ENCODE data around the gene TARS1.
A peak's percentile ranks its signal among the peaks of the same experiment; 100 is the strongest.

The TARS1 gene

GRCh38 chr5:33448118-33448517 is 7.4 kb downstream of the TARS1 start:
- TF ChIP-seq, protein P1, sequence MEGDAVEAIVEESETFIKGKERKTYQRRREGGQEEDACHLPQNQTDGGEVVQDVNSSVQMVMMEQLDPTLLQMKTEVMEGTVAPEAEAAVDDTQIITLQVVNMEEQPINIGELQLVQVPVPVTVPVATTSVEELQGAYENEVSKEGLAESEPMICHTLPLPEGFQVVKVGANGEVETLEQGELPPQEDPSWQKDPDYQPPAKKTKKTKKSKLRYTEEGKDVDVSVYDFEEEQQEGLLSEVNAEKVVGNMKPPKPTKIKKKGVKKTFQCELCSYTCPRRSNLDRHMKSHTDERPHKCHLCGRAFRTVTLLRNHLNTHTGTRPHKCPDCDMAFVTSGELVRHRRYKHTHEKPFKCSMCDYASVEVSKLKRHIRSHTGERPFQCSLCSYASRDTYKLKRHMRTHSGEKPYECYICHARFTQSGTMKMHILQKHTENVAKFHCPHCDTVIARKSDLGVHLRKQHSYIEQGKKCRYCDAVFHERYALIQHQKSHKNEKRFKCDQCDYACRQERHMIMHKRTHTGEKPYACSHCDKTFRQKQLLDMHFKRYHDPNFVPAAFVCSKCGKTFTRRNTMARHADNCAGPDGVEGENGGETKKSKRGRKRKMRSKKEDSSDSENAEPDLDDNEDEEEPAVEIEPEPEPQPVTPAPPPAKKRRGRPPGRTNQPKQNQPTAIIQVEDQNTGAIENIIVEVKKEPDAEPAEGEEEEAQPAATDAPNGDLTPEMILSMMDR (IDR thresholded peaks at IDR 0.05; ENCODE audit: low read depth, low read length) = no peak
- no peak overlapping the region for H3K4me3 ChIP-seq (replicated peaks in 1 of 2; ENCODE audit: low read depth in 2 of 2, low read length in 2 of 2)
- no peak for DNase-seq (ENCODE audit: low read depth in 2 of 2)

- peak in 1 of 2 donors; percentile 86 for DNase-seq (ENCODE audit: low read depth in 2 of 2)
- no peak overlapping the region for H3K4me3 ChIP-seq (replicated peaks in 1 of 2; ENCODE audit: low read depth in 2 of 2, low read length in 2 of 2)
- TF ChIP-seq, protein P1 (IDR thresholded peaks at IDR 0.05; ENCODE audit: low read depth, low read length) = no peak
These were observed 16.4 kb downstream of the TARS1 start for GRCh38 chr5:33457126-33457525.

- no peak overlapping the region for H3K4me3 ChIP-seq (replicated peaks in 1 of 2; ENCODE audit: low read depth in 2 of 2, low read length in 2 of 2)
- TF ChIP-seq, protein P1 (IDR thresholded peaks at IDR 0.05; ENCODE audit: low read depth, low read length) = no peak
- DNase-seq (ENCODE audit: low read depth in 2 of 2) = no peak
These were observed 17.1 kb downstream of the TARS1 start for GRCh38 chr5:33457817-33458216.

- no peak overlapping the region for H3K4me3 ChIP-seq (replicated peaks in 1 of 2; ENCODE audit: low read depth in 2 of 2, low read length in 2 of 2)
- TF ChIP-seq, protein P1 (IDR thresholded peaks at IDR 0.05; ENCODE audit: low read depth, low read length) = no peak
These were observed 19.4 kb downstream of the TARS1 start for GRCh38 chr5:33460210-33460609.

DNA sequence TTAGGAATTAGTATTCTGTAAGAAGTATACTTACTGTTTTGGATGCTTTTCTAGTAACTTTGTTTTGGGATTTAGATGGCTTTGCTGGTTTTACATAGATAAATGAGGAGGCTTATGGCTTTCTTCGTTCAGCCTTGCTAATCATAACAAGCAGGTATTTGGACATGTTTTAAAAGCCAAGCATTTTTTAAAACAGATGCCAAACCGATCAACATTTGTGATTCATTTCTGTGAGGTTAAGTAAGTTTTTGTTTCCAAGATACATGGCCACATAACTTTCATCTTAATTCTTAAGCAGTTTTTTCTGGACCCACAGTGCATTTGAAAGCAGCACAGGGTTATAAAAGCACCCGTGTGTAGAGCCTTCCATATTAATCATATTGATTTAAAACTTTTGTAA is 21.7 kb downstream of the TARS1 start:
- TF ChIP-seq, protein P1 (IDR thresholded peaks at IDR 0.05; ENCODE audit: low read depth, low read length) = no peak
- H3K4me3 ChIP-seq (replicated peaks in 1 of 2; ENCODE audit: low read depth in 2 of 2, low read length in 2 of 2) = no peak overlapping the region
- no peak for DNase-seq (ENCODE audit: low read depth in 2 of 2)

More at GRCh38 chr5:33460210-33460609, 19.4 kb downstream of the TARS1 start:
- no peak for DNase-seq (ENCODE audit: low read depth in 2 of 2)

DNA sequence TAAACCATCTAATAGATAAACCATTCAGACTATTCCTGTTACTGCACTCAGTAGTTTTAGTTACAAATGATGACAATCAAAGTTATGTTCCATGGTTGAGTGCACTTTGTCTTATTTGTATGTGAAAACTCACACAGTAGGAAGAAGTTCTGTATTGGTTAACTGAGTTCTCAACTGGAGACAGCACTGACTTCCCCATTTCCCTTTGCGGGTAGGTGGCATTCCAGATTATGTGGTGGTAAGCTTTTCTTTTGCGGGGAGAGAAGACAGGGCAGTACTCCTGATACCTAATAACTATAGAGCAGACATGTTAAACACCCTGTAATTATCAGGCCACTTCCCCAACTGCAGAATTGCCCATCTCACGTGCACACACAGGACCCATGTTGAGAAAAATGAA is 24.4 kb downstream of the TARS1 start:
- TF ChIP-seq, protein P1 (IDR thresholded peaks at IDR 0.05; ENCODE audit: low read depth, low read length) = no peak
- no peak overlapping the region for H3K4me3 ChIP-seq (replicated peaks in 1 of 2; ENCODE audit: low read depth in 2 of 2, low read length in 2 of 2)
- DNase-seq (ENCODE audit: low read depth in 2 of 2) = no peak

DNA sequence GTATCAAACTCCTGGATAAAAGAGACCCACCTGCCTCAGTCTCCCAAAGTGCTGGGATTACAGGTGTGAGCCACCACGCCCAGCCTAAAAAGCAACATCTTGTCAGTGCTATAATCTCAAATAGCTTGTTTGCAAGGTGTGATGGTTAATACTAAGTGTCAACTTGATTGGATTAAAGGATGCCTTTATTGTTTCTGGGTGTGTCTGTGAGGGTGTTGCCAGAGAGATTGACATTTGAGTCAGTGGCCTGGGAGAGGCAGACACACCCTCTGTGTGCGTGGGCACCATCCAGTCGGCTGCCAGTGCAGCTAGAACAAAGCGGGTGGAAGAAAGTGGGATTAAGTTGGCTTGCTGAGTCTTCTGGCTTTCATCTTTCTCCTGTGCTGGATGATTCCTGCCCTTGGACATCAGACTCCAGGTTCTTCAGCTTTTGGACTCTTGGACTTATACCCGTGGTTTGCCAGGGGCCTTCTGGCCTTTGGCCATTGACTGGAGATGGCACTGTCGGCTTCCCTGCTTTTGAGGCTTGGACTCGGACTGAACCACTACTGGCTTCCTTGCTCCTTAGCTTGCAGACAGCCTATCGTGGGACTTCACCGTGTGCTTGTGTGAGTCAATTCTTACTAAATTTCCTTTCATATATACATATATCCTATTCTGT is 28.1 kb downstream of the TARS1 start:
- H3K4me3 ChIP-seq (replicated peaks in 1 of 2; ENCODE audit: low read depth in 2 of 2, low read length in 2 of 2) = no peak overlapping the region
- DNase-seq (ENCODE audit: low read depth in 2 of 2) = peak in 1 of 2 donors; percentile 35
- TF ChIP-seq, protein P1 (IDR thresholded peaks at IDR 0.05; ENCODE audit: low read depth, low read length) = no peak

Data from cardiac fibroblast (primary cell).